GM21529 (cell line): ENCODE results near the gene PBX3.

Experiments
- ATAC-seq: cut with Tn5 transposase; IDR thresholded peaks from one replicate; pipeline ENCODE4 v1.9.1; 2021; ENCODE audit not compliant: unreplicated experiment

The PBX3 gene

DNA sequence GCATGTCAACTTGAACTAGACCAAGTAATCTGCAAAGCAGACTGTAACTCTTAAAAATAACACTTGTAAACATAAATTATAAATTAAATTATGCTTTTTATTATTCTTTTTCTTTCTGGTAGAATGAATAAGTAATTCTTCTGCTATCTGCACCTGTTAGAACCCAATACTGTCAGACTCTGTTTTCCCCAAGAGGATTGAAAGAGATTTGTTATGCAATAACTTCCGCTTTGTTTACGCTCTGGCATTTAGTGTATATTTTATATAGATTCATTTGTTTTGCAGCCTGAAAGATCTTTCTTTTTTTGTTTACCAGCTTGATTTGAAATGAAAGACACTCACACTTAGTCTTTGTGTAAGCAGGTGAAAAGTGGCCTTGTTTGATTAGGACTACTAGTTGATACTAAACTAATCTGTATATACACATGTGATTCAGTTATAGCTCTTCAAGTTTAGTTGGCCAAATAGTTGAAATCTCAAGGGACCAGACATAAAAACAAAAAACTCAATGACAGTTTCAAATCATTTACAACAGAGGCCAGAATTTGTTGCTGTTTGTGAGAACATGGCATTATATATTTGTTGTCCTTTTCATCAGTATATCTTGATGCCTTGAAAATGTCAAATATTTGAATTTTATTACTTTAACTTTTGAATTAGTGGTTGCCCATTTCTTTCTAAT is 155.8 kb downstream of the PBX3 start:
- no peak for ATAC-seq

GRCh38 chr9:125904155-125904851 is 157.1 kb downstream of the PBX3 start:
- ATAC-seq: no peak

DNA sequence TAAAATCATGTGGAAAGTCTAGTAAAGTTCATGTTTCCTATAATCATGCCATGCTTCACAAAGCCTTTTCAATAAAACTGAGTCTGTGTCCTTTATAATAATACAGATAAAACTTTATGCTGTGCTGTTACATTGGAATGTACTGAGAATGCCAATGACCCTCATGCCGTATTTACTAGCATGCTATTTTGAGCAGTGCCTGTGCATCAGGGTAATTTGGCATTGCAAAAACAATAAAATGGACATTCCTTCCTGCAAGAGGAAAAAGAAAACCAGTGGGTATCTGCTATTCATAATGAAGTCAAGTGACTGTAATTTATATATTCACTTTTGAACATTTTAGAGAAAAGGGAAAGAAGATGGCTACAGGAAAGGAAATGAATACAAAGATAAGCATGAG is 159.0 kb downstream of the PBX3 start:
- ATAC-seq: no peak

GRCh38 chr9:125906893-125907292 is 159.7 kb downstream of the PBX3 start:
- no peak for ATAC-seq

- ATAC-seq: no peak
These were observed 161.0 kb downstream of the PBX3 start for GRCh38 chr9:125908136-125908535.

- no peak for ATAC-seq
These were observed 161.8 kb downstream of the PBX3 start for GRCh38 chr9:125908966-125909365.

- no peak for ATAC-seq
These were observed 162.3 kb downstream of the PBX3 start for GRCh38 chr9:125909459-125909858.

DNA sequence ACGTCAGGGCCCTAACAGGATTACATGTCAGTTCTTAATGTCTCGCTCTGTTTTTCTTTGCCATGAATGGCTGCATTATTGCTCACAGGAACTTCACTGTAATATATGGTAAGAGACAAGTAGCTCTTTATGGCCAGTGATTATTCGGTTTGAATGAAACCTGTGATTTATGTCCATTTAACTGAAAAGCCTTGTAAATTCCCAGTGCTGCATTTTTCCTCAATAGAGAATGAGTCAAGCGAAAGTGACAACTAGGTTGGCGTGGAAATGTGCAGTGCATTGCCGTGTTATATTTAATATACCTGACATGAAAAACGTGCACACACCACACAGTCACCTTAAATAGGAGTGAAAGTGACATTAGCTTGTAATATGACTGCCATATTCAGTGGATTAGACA is 163.1 kb downstream of the PBX3 start:
- ATAC-seq: no peak

DNA sequence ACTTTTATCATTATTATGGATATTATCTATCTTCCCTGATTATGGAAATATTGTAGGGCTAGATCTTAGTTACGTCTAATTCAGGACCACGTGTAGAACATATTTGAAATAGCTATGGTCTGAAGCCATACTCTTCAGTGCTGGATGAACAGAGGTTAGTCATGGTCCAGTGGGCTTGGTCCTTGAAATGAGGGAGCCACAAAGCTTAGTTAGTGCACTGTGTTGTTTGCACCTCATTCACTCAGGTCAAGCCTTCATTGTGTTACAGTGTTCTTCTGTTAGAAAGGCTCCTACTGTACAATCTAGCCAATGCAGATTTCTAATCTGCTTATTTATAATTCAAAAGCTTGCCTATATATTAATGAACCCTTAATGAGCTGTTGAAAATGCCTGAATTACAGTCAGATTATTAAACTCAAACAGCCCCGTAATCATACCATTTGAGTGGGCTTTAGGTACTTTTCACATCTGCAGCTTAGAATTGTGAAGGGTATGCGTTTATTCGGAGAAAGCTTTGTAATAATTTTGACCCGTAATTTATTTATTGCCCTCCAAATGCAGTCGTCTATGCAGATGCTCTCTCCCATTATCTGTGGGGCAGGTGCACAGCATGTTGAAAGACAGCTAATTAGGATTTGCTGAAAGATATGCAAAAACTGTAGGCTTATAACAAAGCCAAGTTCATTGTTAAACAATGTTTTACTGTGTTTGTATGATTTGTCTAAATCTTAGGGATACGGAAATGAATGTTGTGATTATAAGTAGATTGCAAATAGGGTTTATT is 164.9 kb downstream of the PBX3 start:
- ATAC-seq: no peak

GRCh38 chr9:125912667-125913066 is 165.5 kb downstream of the PBX3 start:
- no peak for ATAC-seq

GRCh38 chr9:125913551-125913950 is 166.4 kb downstream of the PBX3 start:
- ATAC-seq: no peak

DNA sequence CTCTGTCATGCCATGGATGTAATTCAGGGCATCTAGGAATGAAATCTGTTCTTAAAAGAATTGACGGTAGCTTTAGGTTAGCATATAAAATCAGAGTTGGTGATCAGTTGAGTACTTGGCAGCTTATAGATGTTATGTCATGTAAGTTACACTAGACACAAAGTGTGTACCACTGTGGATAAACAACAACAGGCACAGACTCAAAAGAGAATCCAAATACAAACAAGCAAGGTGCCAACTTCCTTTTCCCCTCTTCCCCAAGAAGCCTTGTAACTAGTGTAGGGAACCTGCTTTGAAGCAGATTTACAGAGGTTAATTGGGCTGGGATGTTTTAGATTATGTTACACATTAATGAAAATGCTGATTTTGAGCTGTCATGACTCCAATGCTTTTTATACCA is 167.2 kb downstream of the PBX3 start:
- ATAC-seq: no peak

DNA sequence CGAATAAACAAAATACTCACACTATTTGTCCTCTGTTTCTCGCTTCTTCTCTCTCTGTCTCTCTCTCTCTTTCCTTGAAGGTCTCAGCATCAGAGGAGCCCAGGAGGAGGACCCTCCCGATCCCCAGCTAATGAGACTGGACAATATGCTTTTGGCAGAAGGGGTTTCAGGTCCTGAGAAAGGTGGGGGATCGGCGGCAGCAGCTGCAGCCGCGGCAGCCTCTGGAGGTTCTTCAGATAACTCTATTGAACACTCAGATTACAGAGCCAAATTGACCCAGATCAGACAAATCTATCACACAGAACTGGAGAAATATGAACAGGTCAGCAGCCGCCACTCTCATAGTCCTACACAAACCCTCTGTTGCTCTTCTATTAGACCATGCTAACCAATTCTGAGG is 168.4 kb downstream of the PBX3 start:
- ATAC-seq: no peak

DNA sequence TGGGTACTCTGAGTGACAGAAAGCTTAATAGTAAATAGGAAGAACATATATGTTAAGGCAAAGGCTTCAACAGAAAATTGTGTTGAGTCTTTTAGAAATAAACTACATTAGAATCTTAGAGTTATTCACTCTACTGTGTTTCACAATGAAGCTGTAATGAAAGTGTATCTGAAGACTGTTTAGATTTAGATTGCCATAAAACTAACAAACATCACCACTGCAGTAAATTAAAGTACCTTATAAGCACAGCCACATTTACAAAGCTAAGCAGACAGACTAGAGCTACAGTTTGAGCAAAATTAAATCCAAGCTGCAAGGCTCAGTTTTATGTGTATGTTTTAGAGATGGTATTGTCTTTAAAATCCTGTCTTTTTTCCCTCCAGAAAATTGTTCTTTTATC is 172.4 kb downstream of the PBX3 start:
- ATAC-seq: no peak

- no peak for ATAC-seq
These were observed 173.2 kb downstream of the PBX3 start for GRCh38 chr9:125920402-125920801.

GRCh38 chr9:125922854-125923253 is 175.7 kb downstream of the PBX3 start:
- no peak for ATAC-seq

GRCh38 chr9:125924351-125924750 is 177.2 kb downstream of the PBX3 start:
- no peak for ATAC-seq

- ATAC-seq: no peak
These were observed 179.8 kb downstream of the PBX3 start for GRCh38 chr9:125926936-125927335.

DNA sequence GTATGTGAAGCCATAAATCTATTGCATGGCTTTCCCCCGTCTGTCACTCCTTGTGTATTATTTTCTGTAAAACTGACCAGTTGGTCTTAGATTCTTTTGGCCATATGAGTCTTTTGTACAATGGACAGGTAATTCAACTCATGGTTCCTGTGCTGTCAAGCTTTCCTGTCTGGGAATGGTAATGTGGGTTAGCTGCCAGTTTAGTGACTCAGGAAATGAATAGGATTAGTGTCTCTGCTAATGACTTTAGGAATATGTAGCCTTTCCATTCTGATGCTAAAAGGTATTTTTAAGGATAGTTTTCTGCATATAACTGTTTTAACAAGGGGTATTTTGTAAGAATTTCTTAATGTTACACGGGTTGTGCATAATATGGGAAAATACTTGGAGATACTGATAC is 182.7 kb downstream of the PBX3 start:
- ATAC-seq: no peak

DNA sequence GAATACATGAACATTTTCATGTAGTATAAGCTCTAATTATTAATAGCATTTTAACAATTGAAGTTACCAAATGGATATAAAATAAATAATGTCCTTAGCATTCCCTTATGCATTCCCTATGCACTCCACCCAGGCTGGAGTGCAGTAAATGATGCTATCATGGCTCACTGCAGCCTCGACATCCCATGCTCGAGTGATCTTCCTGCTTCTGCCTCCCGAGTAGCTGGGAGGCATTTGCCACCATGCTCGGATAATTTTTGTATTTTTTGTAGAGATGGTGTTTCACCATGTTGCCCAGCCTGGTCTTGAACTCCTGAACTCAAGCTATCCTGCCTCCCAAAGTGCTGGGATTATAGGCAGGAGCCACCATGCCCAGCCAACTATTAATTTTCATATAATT is 184.0 kb downstream of the PBX3 start:
- no peak for ATAC-seq

- ATAC-seq: no peak
These were observed 184.8 kb downstream of the PBX3 start for GRCh38 chr9:125932012-125932411.
